ENCODE measurements around the gene B4GALT3. TPM values are rescaled to one million over a fixed set of nuclear protein-coding genes. Genes with fewer than 3 reads are reported as not detected.

The B4GALT3 gene
- total and polyA plus RNA-seq, 2 of the 8 experiments (the other 6 are each of a cell fraction or from before 2014, with no cell fraction given), result 42.3 to 43.0 TPM

DNA sequence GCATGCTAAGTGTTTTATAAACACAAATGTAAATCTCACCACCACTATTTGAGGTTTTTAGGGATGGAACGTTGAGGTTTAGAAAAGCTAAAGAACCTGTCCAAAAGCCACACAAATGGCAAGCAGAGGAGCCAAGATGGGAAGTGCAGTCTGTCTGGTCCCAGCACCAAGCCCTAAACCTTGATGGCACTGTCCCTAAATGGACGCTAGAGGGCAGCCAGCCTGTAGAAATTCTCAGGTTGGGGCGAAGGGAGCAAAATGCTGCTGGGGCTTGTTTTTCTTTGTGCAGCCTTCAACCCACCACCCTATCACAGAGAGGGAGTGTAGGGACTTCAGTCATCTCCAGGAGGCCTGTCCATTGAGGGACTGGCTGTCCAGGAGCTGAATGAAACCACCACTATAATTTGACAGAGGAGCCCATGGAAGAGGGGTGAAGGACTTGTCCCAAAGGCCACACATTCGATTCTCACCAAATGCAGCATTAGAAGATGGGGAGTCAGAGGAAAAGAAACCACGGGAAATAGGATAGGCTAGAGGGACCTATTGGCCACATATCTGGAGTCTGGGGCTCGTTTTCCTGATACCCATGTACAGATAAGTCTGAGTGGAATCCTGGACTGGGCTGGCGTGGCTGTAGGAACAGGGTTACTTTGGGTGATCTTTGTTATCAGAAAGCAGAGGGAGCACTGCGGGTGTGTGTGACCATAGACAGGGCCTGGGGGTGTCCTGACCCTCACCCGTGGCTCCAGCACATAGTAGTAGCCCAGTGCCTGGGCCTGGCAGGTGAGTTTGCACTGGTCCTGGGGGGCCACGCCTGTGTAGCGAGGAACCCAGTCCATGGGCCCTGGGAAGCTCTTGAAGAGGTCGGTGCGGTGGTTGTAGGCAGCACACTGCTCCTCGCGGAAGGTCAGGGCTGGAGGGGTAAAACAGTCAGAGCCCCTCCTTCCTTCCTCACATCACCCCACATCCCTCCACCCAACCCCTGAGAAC lies 15.5 kb upstream of the B4GALT3 start (continued):
- TF ChIP-seq POU5F1 (IDR thresholded peaks at IDR 0.05; ENCODE audit: low read depth, low read length), result no peak
- peak; percentile 44; the same call in 1 of the 2 replicates for TF ChIP-seq TBP (IDR thresholded peaks at IDR 0.05; ENCODE audit: low read depth, low read length)
- TF ChIP-seq NRF1 (IDR thresholded peaks at IDR 0.05; ENCODE audit: low read depth, low read length), result no peak
- 0 out of 2 replicates have a peak, but pooled peaks have one; percentile 31 for TF ChIP-seq MAX (IDR thresholded peaks at IDR 0.05)
- TF ChIP-seq, protein P1, sequence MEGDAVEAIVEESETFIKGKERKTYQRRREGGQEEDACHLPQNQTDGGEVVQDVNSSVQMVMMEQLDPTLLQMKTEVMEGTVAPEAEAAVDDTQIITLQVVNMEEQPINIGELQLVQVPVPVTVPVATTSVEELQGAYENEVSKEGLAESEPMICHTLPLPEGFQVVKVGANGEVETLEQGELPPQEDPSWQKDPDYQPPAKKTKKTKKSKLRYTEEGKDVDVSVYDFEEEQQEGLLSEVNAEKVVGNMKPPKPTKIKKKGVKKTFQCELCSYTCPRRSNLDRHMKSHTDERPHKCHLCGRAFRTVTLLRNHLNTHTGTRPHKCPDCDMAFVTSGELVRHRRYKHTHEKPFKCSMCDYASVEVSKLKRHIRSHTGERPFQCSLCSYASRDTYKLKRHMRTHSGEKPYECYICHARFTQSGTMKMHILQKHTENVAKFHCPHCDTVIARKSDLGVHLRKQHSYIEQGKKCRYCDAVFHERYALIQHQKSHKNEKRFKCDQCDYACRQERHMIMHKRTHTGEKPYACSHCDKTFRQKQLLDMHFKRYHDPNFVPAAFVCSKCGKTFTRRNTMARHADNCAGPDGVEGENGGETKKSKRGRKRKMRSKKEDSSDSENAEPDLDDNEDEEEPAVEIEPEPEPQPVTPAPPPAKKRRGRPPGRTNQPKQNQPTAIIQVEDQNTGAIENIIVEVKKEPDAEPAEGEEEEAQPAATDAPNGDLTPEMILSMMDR (IDR thresholded peaks at IDR 0.05; ENCODE audit: control extremely low read depth in 1 of 3, insufficient read depth in 1 of 3, low read depth in 1 of 3, low read length in 3 of 3), result peak; percentile 83 to 97 (median 83)
- TF ChIP-seq NANOG (IDR thresholded peaks at IDR 0.05; ENCODE audit: insufficient read depth, low read depth, low read length, poor library complexity, severe bottlenecking), result no peak
- no peak for TF ChIP-seq HDAC2 (IDR thresholded peaks at IDR 0.05; ENCODE audit: borderline replicate concordance in 1 of 2, low read depth in 2 of 2, low read length in 2 of 2)
- TF ChIP-seq GTF2F1 (IDR thresholded peaks at IDR 0.05; ENCODE audit: borderline replicate concordance, low read depth, low read length), result no peak

All from H1 (cell line).